HepG2 (cell line): ENCODE results near the gene NEUROD1. TPM values are rescaled to one million over a fixed set of nuclear protein-coding genes. Genes with fewer than 3 reads are reported as not detected.
A peak's percentile ranks its signal among the peaks of the same experiment; 100 is the strongest.

Experiments
- BATF2 ChIP-seq: sonication (generic); formaldehyde crosslinking; IDR thresholded peaks from 2 replicates; pipeline ENCODE4 v1.8.0; 2022; ENCODE audit warnings: mild to moderate bottlenecking, missing genetic modification reagents, moderate library complexity
- CEBPG ChIP-seq: IDR thresholded peaks from 2 replicates; pipeline ENCODE4 v1.6.1; 2016
- CERS6 ChIP-seq: sonication (generic); formaldehyde crosslinking; IDR thresholded peaks from 2 replicates; pipeline ENCODE4 v1.5.0; 2020; ENCODE audit warnings: missing genetic modification reagents
- DR1 ChIP-seq: sonication (generic); formaldehyde crosslinking; IDR thresholded peaks from 2 replicates; pipeline ENCODE4 v1.8.0; 2021; ENCODE audit warnings: mild to moderate bottlenecking, missing genetic modification reagents, inconsistent platforms
- KDM2A ChIP-seq: sonication (generic); formaldehyde crosslinking; IDR thresholded peaks from 2 replicates; pipeline ENCODE4 v1.4.0; 2020; ENCODE audit warnings: low read depth, missing genetic modification reagents, borderline replicate concordance
- RARA ChIP-seq: IDR thresholded peaks from 2 replicates; pipeline ENCODE4 v1.6.1; 2016; ENCODE audit warnings: missing genetic modification reagents, missing compliant biosample characterization
- ZFY ChIP-seq: sonication (generic); formaldehyde crosslinking; IDR thresholded peaks from 2 replicates; pipeline ENCODE4 v1.4.0; 2020; ENCODE audit warnings: missing genetic modification reagents
- ZNF274 ChIP-seq: sonication (generic); formaldehyde crosslinking; IDR thresholded peaks from 2 replicates; pipeline ENCODE4 v1.5.1; 2020; ENCODE audit warnings: mild to moderate bottlenecking, missing genetic modification reagents
- ZNF296 ChIP-seq: sonication (generic); formaldehyde crosslinking; conservative IDR thresholded peaks from 2 replicates; pipeline ENCODE4 v1.5.0; 2020; ENCODE audit warnings: mild to moderate bottlenecking, missing genetic modification reagents
- ZNF446 ChIP-seq: sonication (generic); formaldehyde crosslinking; IDR thresholded peaks from 2 replicates; pipeline ENCODE4 v1.5.0; 2020; ENCODE audit warnings: mild to moderate bottlenecking, missing genetic modification reagents
- ZNF496 ChIP-seq: sonication (generic); formaldehyde crosslinking; IDR thresholded peaks from 2 replicates; pipeline ENCODE4 v1.8.1; 2023; ENCODE audit warnings: mild to moderate bottlenecking, moderate library complexity, missing genetic modification reagents; ENCODE audit not compliant: insufficient replicate concordance
- ZNF609 ChIP-seq: sonication (generic); formaldehyde crosslinking; IDR thresholded peaks from 2 replicates; pipeline ENCODE4 v1.4.0; 2020; ENCODE audit warnings: mild to moderate bottlenecking, missing genetic modification reagents, borderline replicate concordance
- ZSCAN9 ChIP-seq: IDR thresholded peaks from 2 replicates; pipeline ENCODE4 v1.6.1; 2016; ENCODE audit warnings: borderline replicate concordance
- polyA plus RNA-seq, 8 experiments: library from polyadenylated mRNA; depleted of rRNA in 3 of 8; stranded (reverse) in 7 of 8; unstranded in 1 of 8; fragments of >200 nt; fragmentation: Illumina TruSeq in 4 of 8; extraction: Trizol in 4 of 8; gene quantifications; 2 replicates each; pipeline versions ENCODE4 v1.2.1 to v1.2.3, GENCODE V29; 2011 to 2016; ENCODE audit warnings: low read depth in 4 of 8, missing spikeins in 1 of 8, mixed read lengths in 1 of 8; ENCODE audit not compliant: insufficient read depth in 1 of 8
- total RNA-seq, 5 experiments: library from RNA; depleted of rRNA; stranded (reverse); fragments of >200 nt; fragmentation: Illumina TruSeq; extraction: Trizol; gene quantifications; 2 replicates each; pipeline ENCODE4 v1.2.3, GENCODE V29; 2016; ENCODE audit warnings: low read depth in 1 of 5
- TF ChIP-seq, protein P1 (sequence below): sonication (generic); formaldehyde crosslinking; IDR thresholded peaks from 2 replicates; pipeline ENCODE4 v1.5.1; 2020; ENCODE audit warnings: mild to moderate bottlenecking, moderate library complexity, missing genetic modification reagents
- TF ChIP-seq, protein P2 (sequence below): sonication (generic); formaldehyde crosslinking; IDR thresholded peaks from 2 replicates; pipeline ENCODE4 v1.4.0; 2020; ENCODE audit warnings: missing genetic modification reagents
- TF ChIP-seq, protein P3 (sequence below): sonication (generic); formaldehyde crosslinking; conservative IDR thresholded peaks from 2 replicates; pipeline ENCODE4 v1.8.0; 2022; ENCODE audit warnings: mild to moderate bottlenecking, moderate library complexity, missing genetic modification reagents

NEUROD1 gene
- total and polyA plus RNA-seq, 2 of the 13 experiments (the other 11 are each of a cell fraction or from before 2014, with no cell fraction given) = not detected

GRCh38 chr2:181677912-181678586 lies 2.3 kb downstream of the NEUROD1 start (continued):
- TF ChIP-seq BATF2 (CRISPR knock-in tag) (0 out of 2 replicates have a peak, but pooled peaks have one; percentile 50), ZSCAN9 (peak; percentile 96), RARA (peak; percentile 66), ZNF296 (CRISPR knock-in tag) (peak; percentile 82), ZNF496 (CRISPR knock-in tag) (no peak), KDM2A (CRISPR knock-in tag) (peak; percentile 86), ZNF446 (CRISPR knock-in tag) (peak; percentile 94; the same call in 1 of the 2 replicates), DR1 (no peak), ZNF609 (CRISPR knock-in tag) (0 out of 2 replicates have a peak, but pooled peaks have one; percentile 38), ZNF274 (CRISPR knock-in tag) (no peak), CEBPG (CRISPR knock-in tag) (0 out of 2 replicates have a peak, but pooled peaks have one; percentile 26), CERS6 (CRISPR knock-in tag) (no peak; the same call in 1 of the 2 replicates), ZFY (peak; percentile 31; the same call in 1 of the 2 replicates)
- TF ChIP-seq, protein P1, sequence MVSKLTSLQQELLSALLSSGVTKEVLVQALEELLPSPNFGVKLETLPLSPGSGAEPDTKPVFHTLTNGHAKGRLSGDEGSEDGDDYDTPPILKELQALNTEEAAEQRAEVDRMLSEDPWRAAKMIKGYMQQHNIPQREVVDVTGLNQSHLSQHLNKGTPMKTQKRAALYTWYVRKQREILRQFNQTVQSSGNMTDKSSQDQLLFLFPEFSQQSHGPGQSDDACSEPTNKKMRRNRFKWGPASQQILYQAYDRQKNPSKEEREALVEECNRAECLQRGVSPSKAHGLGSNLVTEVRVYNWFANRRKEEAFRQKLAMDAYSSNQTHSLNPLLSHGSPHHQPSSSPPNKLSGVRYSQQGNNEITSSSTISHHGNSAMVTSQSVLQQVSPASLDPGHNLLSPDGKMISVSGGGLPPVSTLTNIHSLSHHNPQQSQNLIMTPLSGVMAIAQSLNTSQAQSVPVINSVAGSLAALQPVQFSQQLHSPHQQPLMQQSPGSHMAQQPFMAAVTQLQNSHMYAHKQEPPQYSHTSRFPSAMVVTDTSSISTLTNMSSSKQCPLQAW (CRISPR knock-in tag) = no peak
- TF ChIP-seq, protein P2, sequence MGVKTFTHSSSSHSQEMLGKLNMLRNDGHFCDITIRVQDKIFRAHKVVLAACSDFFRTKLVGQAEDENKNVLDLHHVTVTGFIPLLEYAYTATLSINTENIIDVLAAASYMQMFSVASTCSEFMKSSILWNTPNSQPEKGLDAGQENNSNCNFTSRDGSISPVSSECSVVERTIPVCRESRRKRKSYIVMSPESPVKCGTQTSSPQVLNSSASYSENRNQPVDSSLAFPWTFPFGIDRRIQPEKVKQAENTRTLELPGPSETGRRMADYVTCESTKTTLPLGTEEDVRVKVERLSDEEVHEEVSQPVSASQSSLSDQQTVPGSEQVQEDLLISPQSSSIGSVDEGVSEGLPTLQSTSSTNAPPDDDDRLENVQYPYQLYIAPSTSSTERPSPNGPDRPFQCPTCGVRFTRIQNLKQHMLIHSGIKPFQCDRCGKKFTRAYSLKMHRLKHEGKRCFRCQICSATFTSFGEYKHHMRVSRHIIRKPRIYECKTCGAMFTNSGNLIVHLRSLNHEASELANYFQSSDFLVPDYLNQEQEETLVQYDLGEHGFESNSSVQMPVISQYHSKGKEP (CRISPR knock-in tag) = peak; percentile 98
- TF ChIP-seq, protein P3, sequence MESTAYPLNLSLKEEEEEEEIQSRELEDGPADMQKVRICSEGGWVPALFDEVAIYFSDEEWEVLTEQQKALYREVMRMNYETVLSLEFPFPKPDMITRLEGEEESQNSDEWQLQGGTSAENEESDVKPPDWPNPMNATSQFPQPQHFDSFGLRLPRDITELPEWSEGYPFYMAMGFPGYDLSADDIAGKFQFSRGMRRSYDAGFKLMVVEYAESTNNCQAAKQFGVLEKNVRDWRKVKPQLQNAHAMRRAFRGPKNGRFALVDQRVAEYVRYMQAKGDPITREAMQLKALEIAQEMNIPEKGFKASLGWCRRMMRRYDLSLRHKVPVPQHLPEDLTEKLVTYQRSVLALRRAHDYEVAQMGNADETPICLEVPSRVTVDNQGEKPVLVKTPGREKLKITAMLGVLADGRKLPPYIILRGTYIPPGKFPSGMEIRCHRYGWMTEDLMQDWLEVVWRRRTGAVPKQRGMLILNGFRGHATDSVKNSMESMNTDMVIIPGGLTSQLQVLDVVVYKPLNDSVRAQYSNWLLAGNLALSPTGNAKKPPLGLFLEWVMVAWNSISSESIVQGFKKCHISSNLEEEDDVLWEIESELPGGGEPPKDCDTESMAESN (CRISPR knock-in tag) = peak; percentile 93
